Activated naive CD4-positive, alpha-beta T cell treated with anti-CD3 and anti-CD28 coated beads, Interleukin-2, amount 10 ng/mL, durations not matched to agents 7 days and 5 days (primary cell): ENCODE results near the gene EOMES.
A peak's percentile ranks its signal among the peaks of the same experiment; 100 is the strongest.

Source experiments
- CTCF ChIA-PET: fragments of 350-600 bp; sonication (Branson Sonifier 250); formaldehyde crosslinking; loops from one replicate; lab custom pipeline; 2021; ENCODE audit warnings: antibody characterized with exemption; lab: Charles Lee
- DNase-seq: peaks from one replicate; pipeline ENCODE4 v3.0.0-alpha.2; 2020
- H3K27ac Mint-ChIP-seq: one replicate; pipeline ENCODE4 v1.8.0; 2021; ENCODE audit warnings: mild to moderate bottlenecking, moderate library complexity, mixed read lengths
- H3K27me3 Mint-ChIP-seq: one replicate; pipeline ENCODE4 v1.8.0; 2021; ENCODE audit warnings: mild to moderate bottlenecking, mixed read lengths
- H3K36me3 Mint-ChIP-seq: one replicate; pipeline ENCODE4 v1.8.0; 2021; ENCODE audit warnings: mixed read lengths
- H3K4me1 Mint-ChIP-seq: one replicate; pipeline ENCODE4 v1.8.0; 2021; ENCODE audit warnings: mixed read lengths
- H3K4me3 Mint-ChIP-seq: one replicate; pipeline ENCODE4 v1.8.0; 2021; ENCODE audit warnings: mild to moderate bottlenecking, moderate library complexity, mixed read lengths
- H3K9me3 Mint-ChIP-seq: one replicate; pipeline ENCODE4 v1.8.0; 2021; ENCODE audit warnings: mixed read lengths

Gene EOMES

GRCh38 chr3:27728195-27729087, 6.3 kb upstream of the EOMES start:
- H3K27me3 Mint-ChIP-seq: peaks cover 81% of the 10 kb centered on the region
- H3K4me3 Mint-ChIP-seq: peak overlapping the region; percentile 21
- CTCF ChIA-PET: interaction anchor here (0.9 to 1.4 kb wide), 7 partner anchors 13 to 599 kb away, joined by 3 to 7 read pairs (median 3); no protein-coding TSS in a partner anchor
- H3K4me1 Mint-ChIP-seq: peaks cover 44% of the 10 kb centered on the region
- H3K27ac Mint-ChIP-seq: peak overlapping the region; percentile 80
- no peaks in the 10 kb centered on the region for H3K36me3 Mint-ChIP-seq
- H3K9me3 Mint-ChIP-seq: no peaks in the 10 kb centered on the region
- peak; percentile 27 for DNase-seq

GRCh38 chr3:27726240-27726639, 4.1 kb upstream of the EOMES start:
- peaks cover 94% of the 10 kb centered on the region for H3K27me3 Mint-ChIP-seq
- H3K4me3 Mint-ChIP-seq: no peak overlapping the region
- no peaks in the 10 kb centered on the region for H3K9me3 Mint-ChIP-seq
- peaks cover 58% of the 10 kb centered on the region for H3K4me1 Mint-ChIP-seq
- DNase-seq: no peak
- CTCF ChIA-PET: interaction anchor here (1.0 kb wide), 1 partner anchor 13 kb away, joined by 3 read pairs; no protein-coding TSS in a partner anchor
- H3K27ac Mint-ChIP-seq: no peak overlapping the region
- H3K36me3 Mint-ChIP-seq: no peaks in the 10 kb centered on the region

GRCh38 chr3:27724459-27725197, 2.5 kb upstream of the EOMES start:
- H3K27ac Mint-ChIP-seq: peak overlapping the region; percentile 33
- no peaks in the 10 kb centered on the region for H3K36me3 Mint-ChIP-seq
- peaks cover 94% of the 10 kb centered on the region for H3K27me3 Mint-ChIP-seq
- no peaks in the 10 kb centered on the region for H3K9me3 Mint-ChIP-seq
- H3K4me1 Mint-ChIP-seq: peaks cover 57% of the 10 kb centered on the region
- H3K4me3 Mint-ChIP-seq: peak overlapping the region; percentile 84
- CTCF ChIA-PET: interaction anchor here (0.8 to 5.8 kb wide), 5 partner anchors 12 to 852 kb away, joined by 3 to 58 read pairs (median 4); no protein-coding TSS in a partner anchor
- no peak for DNase-seq

GRCh38 chr3:27723815-27724458, 1.8 kb upstream of the EOMES start:
- Mint-ChIP-seq H3K27me3 (peaks cover 94% of the 10 kb centered on the region), H3K27ac (peak overlapping the region; percentile 55), H3K36me3 (no peaks in the 10 kb centered on the region), H3K9me3 (no peaks in the 10 kb centered on the region), H3K4me1 (peaks cover 50% of the 10 kb centered on the region), H3K4me3 (peak overlapping the region; percentile 84)
- CTCF ChIA-PET: interaction anchor here (0.8 to 5.8 kb wide), 7 partner anchors 9 to 853 kb away, joined by 3 to 58 read pairs (median 4); no protein-coding TSS in a partner anchor
- DNase-seq: no peak

GRCh38 chr3:27723456-27723814, 1.3 kb upstream of the EOMES start:
- DNase-seq: no peak
- CTCF ChIA-PET: interaction anchor here (1.0 to 5.8 kb wide), 5 partner anchors 9 to 604 kb away, joined by 3 to 58 read pairs (median 24); no protein-coding TSS in a partner anchor
- peaks cover 45% of the 10 kb centered on the region for H3K4me1 Mint-ChIP-seq
- peak overlapping the region; percentile 55 for H3K27ac Mint-ChIP-seq
- H3K9me3 Mint-ChIP-seq: no peaks in the 10 kb centered on the region
- H3K27me3 Mint-ChIP-seq: peaks cover 93% of the 10 kb centered on the region
- H3K36me3 Mint-ChIP-seq: no peaks in the 10 kb centered on the region
- peak overlapping the region; percentile 84 for H3K4me3 Mint-ChIP-seq

- Mint-ChIP-seq H3K4me3 (peak overlapping the region; percentile 84), H3K36me3 (no peaks in the 10 kb centered on the region), H3K4me1 (peaks cover 41% of the 10 kb centered on the region), H3K9me3 (no peaks in the 10 kb centered on the region), H3K27me3 (peaks cover 93% of the 10 kb centered on the region), H3K27ac (no peak overlapping the region)
- CTCF ChIA-PET: interaction anchor here (0.8 to 5.8 kb wide), 6 partner anchors 10 to 604 kb away, joined by 3 to 58 read pairs (median 14); no protein-coding TSS in a partner anchor
- DNase-seq: no peak
Observed at GRCh38 chr3:27723001-27723445, 900 bp upstream of the EOMES start.

GRCh38 chr3:27720899-27721716, 1.0 kb downstream of the EOMES start:
- Mint-ChIP-seq H3K27me3 (peaks cover 94% of the 10 kb centered on the region), H3K9me3 (no peaks in the 10 kb centered on the region), H3K36me3 (no peaks in the 10 kb centered on the region), H3K4me1 (peaks cover 36% of the 10 kb centered on the region), H3K27ac (peak overlapping the region; percentile 70), H3K4me3 (peak overlapping the region; percentile 63)
- DNase-seq: peak; percentile 24
- CTCF ChIA-PET: interaction anchor here (0.7 to 5.8 kb wide), 11 partner anchors 9 to 606 kb away, joined by 3 to 58 read pairs (median 5); no protein-coding TSS in a partner anchor

- DNase-seq: no peak
- Mint-ChIP-seq H3K9me3 (no peaks in the 10 kb centered on the region), H3K27me3 (peaks cover 98% of the 10 kb centered on the region), H3K4me3 (no peak overlapping the region), H3K27ac (no peak overlapping the region), H3K36me3 (no peaks in the 10 kb centered on the region), H3K4me1 (peaks cover 42% of the 10 kb centered on the region)
- CTCF ChIA-PET: interaction anchor here (0.6 to 1.2 kb wide), 3 partner anchors 13 to 609 kb away, joined by 3 read pairs; no protein-coding TSS in a partner anchor
Observed at GRCh38 chr3:27719314-27720003, 2.7 kb downstream of the EOMES start.

GRCh38 chr3:27718459-27718858, 3.7 kb downstream of the EOMES start:
- Mint-ChIP-seq H3K27me3 (peaks cover 98% of the 10 kb centered on the region), H3K27ac (no peak overlapping the region), H3K4me1 (peaks cover 42% of the 10 kb centered on the region), H3K9me3 (no peaks in the 10 kb centered on the region), H3K36me3 (no peaks in the 10 kb centered on the region), H3K4me3 (no peak overlapping the region)
- DNase-seq: no peak
- CTCF ChIA-PET: interaction anchor here (0.7 kb wide), 1 partner anchor 610 kb away, joined by 3 read pairs; no protein-coding TSS in a partner anchor

GRCh38 chr3:27717200-27717852, 4.8 kb downstream of the EOMES start:
- H3K4me3 Mint-ChIP-seq: no peak overlapping the region
- DNase-seq: no peak
- CTCF ChIA-PET: no interaction called here
- H3K27me3 Mint-ChIP-seq: peaks cover 98% of the 10 kb centered on the region
- H3K4me1 Mint-ChIP-seq: peaks cover 42% of the 10 kb centered on the region
- no peaks in the 10 kb centered on the region for H3K9me3 Mint-ChIP-seq
- H3K27ac Mint-ChIP-seq: no peak overlapping the region
- H3K36me3 Mint-ChIP-seq: peaks cover 2% of the 10 kb centered on the region

- Mint-ChIP-seq H3K9me3 (no peaks in the 10 kb centered on the region), H3K27me3 (peaks cover 96% of the 10 kb centered on the region), H3K27ac (no peak overlapping the region), H3K36me3 (peaks cover 2% of the 10 kb centered on the region), H3K4me3 (no peak overlapping the region), H3K4me1 (peaks cover 41% of the 10 kb centered on the region)
- CTCF ChIA-PET: interaction anchor here (1.4 kb wide), 1 partner anchor 12 kb away, joined by 5 read pairs; no protein-coding TSS in a partner anchor
- no peak for DNase-seq
Observed at GRCh38 chr3:27716309-27716708, 5.8 kb downstream of the EOMES start.

GRCh38 chr3:27715863-27716262, 6.3 kb downstream of the EOMES start:
- Mint-ChIP-seq H3K27ac (no peak overlapping the region), H3K4me1 (peaks cover 37% of the 10 kb centered on the region), H3K9me3 (no peaks in the 10 kb centered on the region), H3K36me3 (peaks cover 2% of the 10 kb centered on the region), H3K27me3 (peaks cover 92% of the 10 kb centered on the region), H3K4me3 (no peak overlapping the region)
- no peak for DNase-seq
- CTCF ChIA-PET: interaction anchor here (1.4 kb wide), 1 partner anchor 12 kb away, joined by 5 read pairs; no protein-coding TSS in a partner anchor
